Measurements from ENCODE around the gene MTX1.

Gene MTX1

DNA sequence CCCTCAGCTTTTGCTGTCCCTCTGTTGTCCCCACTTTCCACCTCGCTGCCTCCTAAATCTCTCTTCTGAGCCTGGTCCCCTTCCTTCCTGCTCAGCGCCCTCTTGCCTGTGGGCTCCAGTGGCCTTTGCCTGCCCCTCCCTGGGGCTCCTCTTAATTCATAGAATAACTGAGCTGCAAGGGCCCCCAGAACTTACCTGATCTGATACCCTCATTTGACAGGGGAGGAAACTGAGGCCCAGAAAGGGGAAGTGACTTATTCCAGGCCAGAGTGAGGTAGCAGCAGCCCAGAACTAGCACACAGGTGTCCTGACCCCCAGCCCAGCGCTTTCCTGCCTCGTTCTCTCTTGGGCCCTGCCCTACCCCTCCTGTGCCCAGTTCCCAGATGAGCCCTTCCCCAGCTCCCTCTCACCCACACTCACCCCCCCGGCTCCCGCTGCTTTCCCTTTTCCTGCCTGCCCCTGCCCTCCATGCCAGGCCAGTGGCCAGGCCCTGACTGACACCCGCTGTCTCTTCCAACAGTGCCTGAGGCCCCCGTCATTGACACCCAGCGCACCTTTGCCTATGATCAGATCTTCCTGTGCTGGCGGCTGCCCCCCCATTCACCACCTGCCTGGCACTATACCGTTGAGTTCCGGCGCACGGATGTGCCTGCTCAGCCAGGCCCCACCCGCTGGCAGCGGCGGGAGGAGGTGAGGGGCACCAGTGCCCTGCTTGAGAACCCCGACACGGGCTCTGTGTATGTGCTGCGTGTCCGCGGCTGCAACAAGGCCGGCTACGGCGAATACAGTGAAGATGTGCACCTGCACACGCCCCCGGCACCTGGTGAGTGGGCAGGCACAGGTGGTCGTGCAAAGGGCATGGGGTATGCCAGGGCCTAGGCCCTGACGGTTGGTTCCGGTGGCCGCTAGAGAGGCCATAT, 29.1 kb upstream of the MTX1 start:
- ATAC-seq = no peak
- no peak for TF ChIP-seq BACH2 (CRISPR knock-in tag; IDR thresholded peaks at IDR 0.05; ENCODE audit: borderline replicate concordance)
- TF ChIP-seq TCF4 (CRISPR knock-in tag; IDR thresholded peaks at IDR 0.05; ENCODE audit: borderline replicate concordance) = no peak
- TF ChIP-seq ARNTL (CRISPR knock-in tag; IDR thresholded peaks at IDR 0.05; ENCODE audit: borderline replicate concordance, low read depth) = no peak
- TF ChIP-seq TOX (CRISPR knock-in tag; IDR thresholded peaks at IDR 0.05; ENCODE audit: borderline replicate concordance) = no peak
- no peak for TF ChIP-seq ZFP3 (CRISPR knock-in tag; IDR thresholded peaks at IDR 0.05)
- TF ChIP-seq, protein P1, sequence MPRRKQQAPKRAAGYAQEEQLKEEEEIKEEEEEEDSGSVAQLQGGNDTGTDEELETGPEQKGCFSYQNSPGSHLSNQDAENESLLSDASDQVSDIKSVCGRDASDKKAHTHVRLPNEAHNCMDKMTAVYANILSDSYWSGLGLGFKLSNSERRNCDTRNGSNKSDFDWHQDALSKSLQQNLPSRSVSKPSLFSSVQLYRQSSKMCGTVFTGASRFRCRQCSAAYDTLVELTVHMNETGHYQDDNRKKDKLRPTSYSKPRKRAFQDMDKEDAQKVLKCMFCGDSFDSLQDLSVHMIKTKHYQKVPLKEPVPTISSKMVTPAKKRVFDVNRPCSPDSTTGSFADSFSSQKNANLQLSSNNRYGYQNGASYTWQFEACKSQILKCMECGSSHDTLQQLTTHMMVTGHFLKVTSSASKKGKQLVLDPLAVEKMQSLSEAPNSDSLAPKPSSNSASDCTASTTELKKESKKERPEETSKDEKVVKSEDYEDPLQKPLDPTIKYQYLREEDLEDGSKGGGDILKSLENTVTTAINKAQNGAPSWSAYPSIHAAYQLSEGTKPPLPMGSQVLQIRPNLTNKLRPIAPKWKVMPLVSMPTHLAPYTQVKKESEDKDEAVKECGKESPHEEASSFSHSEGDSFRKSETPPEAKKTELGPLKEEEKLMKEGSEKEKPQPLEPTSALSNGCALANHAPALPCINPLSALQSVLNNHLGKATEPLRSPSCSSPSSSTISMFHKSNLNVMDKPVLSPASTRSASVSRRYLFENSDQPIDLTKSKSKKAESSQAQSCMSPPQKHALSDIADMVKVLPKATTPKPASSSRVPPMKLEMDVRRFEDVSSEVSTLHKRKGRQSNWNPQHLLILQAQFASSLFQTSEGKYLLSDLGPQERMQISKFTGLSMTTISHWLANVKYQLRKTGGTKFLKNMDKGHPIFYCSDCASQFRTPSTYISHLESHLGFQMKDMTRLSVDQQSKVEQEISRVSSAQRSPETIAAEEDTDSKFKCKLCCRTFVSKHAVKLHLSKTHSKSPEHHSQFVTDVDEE (CRISPR knock-in tag; IDR thresholded peaks at IDR 0.05) = no peak

DNA sequence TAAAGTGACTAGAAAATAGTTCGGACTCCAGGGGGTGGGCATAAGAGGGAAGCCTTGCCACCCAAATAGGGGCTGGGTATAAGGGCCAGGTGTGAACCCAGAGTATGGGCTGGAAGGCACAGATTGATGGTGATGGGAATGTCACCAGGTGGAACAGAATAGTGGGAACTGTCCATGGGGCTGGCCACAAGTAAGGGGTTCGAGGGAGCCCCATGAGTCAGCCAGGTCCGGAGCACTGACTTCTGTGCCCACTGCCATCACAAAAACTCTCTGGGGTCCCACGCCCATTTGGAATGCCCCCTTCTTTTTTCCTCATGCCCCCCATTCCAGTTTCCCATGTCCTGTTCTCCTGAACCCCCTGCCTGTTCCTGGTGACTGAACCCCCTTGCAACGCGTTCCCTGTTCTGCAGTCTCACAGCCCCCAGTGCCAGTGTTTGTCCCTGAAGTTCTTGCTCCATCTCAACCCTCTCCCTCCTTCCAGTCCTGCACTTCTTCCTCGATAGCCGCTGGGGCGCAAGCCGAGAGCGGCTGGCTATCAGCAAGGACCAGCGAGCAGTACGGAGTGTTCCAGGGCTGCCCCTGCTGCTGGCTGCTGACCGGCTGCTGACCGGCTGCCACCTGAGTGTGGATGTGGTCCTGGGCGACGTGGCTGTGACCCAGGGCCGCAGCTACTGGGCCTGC, 27.0 kb upstream of the MTX1 start:
- ATAC-seq = no peak
- TF ChIP-seq ZFP3 (CRISPR knock-in tag; IDR thresholded peaks at IDR 0.05) (no peak), ZNF70 (CRISPR knock-in tag; IDR thresholded peaks at IDR 0.05) (no peak), ZNF8 (CRISPR knock-in tag; IDR thresholded peaks at IDR 0.05) (no peak), TCF4 (CRISPR knock-in tag; IDR thresholded peaks at IDR 0.05; ENCODE audit: borderline replicate concordance) (no peak), OSR1 (CRISPR knock-in tag; IDR thresholded peaks at IDR 0.05) (no peak), ZNF565 (CRISPR knock-in tag; conservative IDR thresholded peaks at IDR 0.05; ENCODE audit: low read depth) (no peak), GLIS3 (CRISPR knock-in tag; IDR thresholded peaks at IDR 0.05) (no peak), ZC3H10 (CRISPR knock-in tag; IDR thresholded peaks at IDR 0.05) (no peak), BACH2 (CRISPR knock-in tag; IDR thresholded peaks at IDR 0.05; ENCODE audit: borderline replicate concordance) (no peak)

DNA sequence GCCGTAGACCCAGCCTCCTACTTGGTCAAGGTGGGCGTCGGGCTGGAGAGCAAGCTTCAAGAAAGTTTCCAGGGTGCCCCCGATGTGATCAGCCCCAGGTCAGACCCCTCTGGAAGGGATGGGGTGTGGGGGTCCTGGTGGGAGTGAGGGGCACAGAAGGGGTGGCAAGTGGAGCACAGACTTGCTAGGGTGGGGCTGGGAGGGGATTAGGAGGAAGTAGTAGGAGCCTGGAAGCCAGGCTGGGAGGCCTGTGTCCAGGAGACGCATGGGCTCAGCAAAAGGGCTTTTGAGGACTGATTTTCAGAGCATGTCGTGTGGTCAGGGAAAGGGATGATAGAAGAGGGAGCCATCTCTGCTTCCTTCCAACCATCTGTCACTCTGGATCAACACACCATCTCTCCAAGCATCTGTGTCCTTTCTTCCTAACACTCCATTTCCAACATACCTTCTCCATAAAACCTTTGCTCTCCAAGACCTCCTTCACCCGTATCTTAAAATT, 26.4 kb upstream of the MTX1 start:
- ATAC-seq = no peak
- TF ChIP-seq ZFP3 (CRISPR knock-in tag; IDR thresholded peaks at IDR 0.05) = no peak
- TF ChIP-seq ESRRG (CRISPR knock-in tag; IDR thresholded peaks at IDR 0.05) = no peak
- TF ChIP-seq ZFP30 (CRISPR knock-in tag; IDR thresholded peaks at IDR 0.05) = no peak
- TF ChIP-seq BACH2 (CRISPR knock-in tag; IDR thresholded peaks at IDR 0.05; ENCODE audit: borderline replicate concordance) = no peak
- TF ChIP-seq RARB (CRISPR knock-in tag; IDR thresholded peaks at IDR 0.05) = no peak
- TF ChIP-seq GLIS3 (CRISPR knock-in tag; IDR thresholded peaks at IDR 0.05) = no peak
- TF ChIP-seq CSDC2 (CRISPR knock-in tag; IDR thresholded peaks at IDR 0.05) = no peak
- TF ChIP-seq, protein P2, sequence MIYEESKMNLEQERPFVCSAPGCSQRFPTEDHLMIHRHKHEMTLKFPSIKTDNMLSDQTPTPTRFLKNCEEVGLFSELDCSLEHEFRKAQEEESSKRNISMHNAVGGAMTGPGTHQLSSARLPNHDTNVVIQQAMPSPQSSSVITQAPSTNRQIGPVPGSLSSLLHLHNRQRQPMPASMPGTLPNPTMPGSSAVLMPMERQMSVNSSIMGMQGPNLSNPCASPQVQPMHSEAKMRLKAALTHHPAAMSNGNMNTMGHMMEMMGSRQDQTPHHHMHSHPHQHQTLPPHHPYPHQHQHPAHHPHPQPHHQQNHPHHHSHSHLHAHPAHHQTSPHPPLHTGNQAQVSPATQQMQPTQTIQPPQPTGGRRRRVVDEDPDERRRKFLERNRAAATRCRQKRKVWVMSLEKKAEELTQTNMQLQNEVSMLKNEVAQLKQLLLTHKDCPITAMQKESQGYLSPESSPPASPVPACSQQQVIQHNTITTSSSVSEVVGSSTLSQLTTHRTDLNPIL (CRISPR knock-in tag; IDR thresholded peaks at IDR 0.05; ENCODE audit: low read depth) = no peak
- TF ChIP-seq, protein P3, sequence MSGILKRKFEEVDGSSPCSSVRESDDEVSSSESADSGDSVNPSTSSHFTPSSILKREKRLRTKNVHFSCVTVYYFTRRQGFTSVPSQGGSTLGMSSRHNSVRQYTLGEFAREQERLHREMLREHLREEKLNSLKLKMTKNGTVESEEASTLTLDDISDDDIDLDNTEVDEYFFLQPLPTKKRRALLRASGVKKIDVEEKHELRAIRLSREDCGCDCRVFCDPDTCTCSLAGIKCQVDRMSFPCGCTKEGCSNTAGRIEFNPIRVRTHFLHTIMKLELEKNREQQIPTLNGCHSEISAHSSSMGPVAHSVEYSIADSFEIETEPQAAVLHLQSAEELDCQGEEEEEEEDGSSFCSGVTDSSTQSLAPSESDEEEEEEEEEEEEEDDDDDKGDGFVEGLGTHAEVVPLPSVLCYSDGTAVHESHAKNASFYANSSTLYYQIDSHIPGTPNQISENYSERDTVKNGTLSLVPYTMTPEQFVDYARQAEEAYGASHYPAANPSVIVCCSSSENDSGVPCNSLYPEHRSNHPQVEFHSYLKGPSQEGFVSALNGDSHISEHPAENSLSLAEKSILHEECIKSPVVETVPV (CRISPR knock-in tag; IDR thresholded peaks at IDR 0.05) = no peak
- no peak for TF ChIP-seq PPARA (CRISPR knock-in tag; IDR thresholded peaks at IDR 0.05; ENCODE audit: borderline replicate concordance)
- no peak for TF ChIP-seq ZNF565 (CRISPR knock-in tag; conservative IDR thresholded peaks at IDR 0.05; ENCODE audit: low read depth)
- TF ChIP-seq SNAI2 (CRISPR knock-in tag; IDR thresholded peaks at IDR 0.05) = no peak
- no peak for TF ChIP-seq ZC3H10 (CRISPR knock-in tag; IDR thresholded peaks at IDR 0.05)
- TF ChIP-seq ZNF8 (CRISPR knock-in tag; IDR thresholded peaks at IDR 0.05) = no peak
- no peak for TF ChIP-seq TOX (CRISPR knock-in tag; IDR thresholded peaks at IDR 0.05; ENCODE audit: borderline replicate concordance)
- no peak for TF ChIP-seq ARNTL (CRISPR knock-in tag; IDR thresholded peaks at IDR 0.05; ENCODE audit: borderline replicate concordance, low read depth)
- TF ChIP-seq ISL1 (CRISPR knock-in tag; IDR thresholded peaks at IDR 0.05) = no peak

DNA sequence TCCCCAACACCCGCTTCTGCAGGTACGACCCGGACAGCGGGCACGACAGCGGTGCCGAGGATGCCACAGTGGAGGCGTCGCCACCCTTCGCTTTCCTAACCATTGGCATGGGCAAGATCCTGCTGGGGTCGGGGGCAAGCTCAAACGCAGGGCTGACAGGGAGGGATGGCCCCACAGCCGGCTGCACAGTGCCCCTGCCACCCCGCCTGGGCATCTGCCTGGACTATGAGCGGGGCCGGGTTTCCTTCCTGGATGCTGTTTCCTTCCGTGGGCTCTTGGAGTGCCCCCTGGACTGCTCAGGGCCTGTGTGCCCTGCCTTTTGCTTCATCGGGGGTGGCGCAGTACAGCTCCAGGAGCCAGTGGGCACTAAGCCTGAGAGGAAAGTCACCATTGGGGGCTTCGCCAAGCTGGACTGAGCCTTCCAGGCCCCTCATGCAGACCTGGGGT, 24.7 kb upstream of the MTX1 start:
- ATAC-seq = no peak
- TF ChIP-seq, protein P4, sequence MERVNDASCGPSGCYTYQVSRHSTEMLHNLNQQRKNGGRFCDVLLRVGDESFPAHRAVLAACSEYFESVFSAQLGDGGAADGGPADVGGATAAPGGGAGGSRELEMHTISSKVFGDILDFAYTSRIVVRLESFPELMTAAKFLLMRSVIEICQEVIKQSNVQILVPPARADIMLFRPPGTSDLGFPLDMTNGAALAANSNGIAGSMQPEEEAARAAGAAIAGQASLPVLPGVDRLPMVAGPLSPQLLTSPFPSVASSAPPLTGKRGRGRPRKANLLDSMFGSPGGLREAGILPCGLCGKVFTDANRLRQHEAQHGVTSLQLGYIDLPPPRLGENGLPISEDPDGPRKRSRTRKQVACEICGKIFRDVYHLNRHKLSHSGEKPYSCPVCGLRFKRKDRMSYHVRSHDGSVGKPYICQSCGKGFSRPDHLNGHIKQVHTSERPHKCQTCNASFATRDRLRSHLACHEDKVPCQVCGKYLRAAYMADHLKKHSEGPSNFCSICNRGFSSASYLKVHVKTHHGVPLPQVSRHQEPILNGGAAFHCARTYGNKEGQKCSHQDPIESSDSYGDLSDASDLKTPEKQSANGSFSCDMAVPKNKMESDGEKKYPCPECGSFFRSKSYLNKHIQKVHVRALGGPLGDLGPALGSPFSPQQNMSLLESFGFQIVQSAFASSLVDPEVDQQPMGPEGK (CRISPR knock-in tag; IDR thresholded peaks at IDR 0.05; ENCODE audit: borderline replicate concordance) = no peak
- TF ChIP-seq TCF4 (CRISPR knock-in tag; IDR thresholded peaks at IDR 0.05; ENCODE audit: borderline replicate concordance) (no peak), ZFP3 (CRISPR knock-in tag; IDR thresholded peaks at IDR 0.05) (no peak), BACH2 (CRISPR knock-in tag; IDR thresholded peaks at IDR 0.05; ENCODE audit: borderline replicate concordance) (no peak), ARNTL (CRISPR knock-in tag; IDR thresholded peaks at IDR 0.05; ENCODE audit: borderline replicate concordance, low read depth) (no peak), SNAI2 (CRISPR knock-in tag; IDR thresholded peaks at IDR 0.05) (no peak), ZNF70 (CRISPR knock-in tag; IDR thresholded peaks at IDR 0.05) (no peak)
- TF ChIP-seq, protein P5, sequence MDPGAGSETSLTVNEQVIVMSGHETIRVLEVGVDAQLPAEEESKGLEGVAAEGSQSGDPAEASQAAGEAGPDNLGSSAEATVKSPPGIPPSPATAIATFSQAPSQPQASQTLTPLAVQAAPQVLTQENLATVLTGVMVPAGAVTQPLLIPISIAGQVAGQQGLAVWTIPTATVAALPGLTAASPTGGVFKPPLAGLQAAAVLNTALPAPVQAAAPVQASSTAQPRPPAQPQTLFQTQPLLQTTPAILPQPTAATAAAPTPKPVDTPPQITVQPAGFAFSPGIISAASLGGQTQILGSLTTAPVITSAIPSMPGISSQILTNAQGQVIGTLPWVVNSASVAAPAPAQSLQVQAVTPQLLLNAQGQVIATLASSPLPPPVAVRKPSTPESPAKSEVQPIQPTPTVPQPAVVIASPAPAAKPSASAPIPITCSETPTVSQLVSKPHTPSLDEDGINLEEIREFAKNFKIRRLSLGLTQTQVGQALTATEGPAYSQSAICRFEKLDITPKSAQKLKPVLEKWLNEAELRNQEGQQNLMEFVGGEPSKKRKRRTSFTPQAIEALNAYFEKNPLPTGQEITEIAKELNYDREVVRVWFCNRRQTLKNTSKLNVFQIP (CRISPR knock-in tag; IDR thresholded peaks at IDR 0.05; ENCODE audit: borderline replicate concordance, low read depth) = no peak
